Activated CD8-positive, alpha-beta memory T cell treated with anti-CD3 and anti-CD28 coated beads, Interleukin-2, amount 10 ng/mL, durations not matched to agents 7 days and 5 days (primary cell): Measurements from ENCODE around the gene ASGR1. TPM values are rescaled to one million over a fixed set of nuclear protein-coding genes. Genes with fewer than 3 reads are reported as not detected.
"Not testable (repeated sequence)": the region's sequence is repeated elsewhere in the genome, so short reads cannot be mapped to it uniquely, and the experiment has no call there.

Experiments used
- ATAC-seq: fragments of 150-1000 bp; cut with Tn5 transposase; one replicate; pipeline ENCODE4 v1.10.0; 2021; ENCODE audit warnings: moderate library complexity
- CTCF ChIA-PET: fragments of 350-600 bp; sonication (Branson Sonifier 250); formaldehyde crosslinking; loops from one replicate; lab custom pipeline; 2021; ENCODE audit warnings: antibody characterized with exemption; lab: Charles Lee
- DNase-seq: peaks from one replicate; pipeline ENCODE4 v3.0.0-alpha.2; 2020
- H3K27ac Mint-ChIP-seq: one replicate; pipeline ENCODE4 v1.8.0; 2021; ENCODE audit warnings: mild to moderate bottlenecking, mixed read lengths
- H3K27me3 Mint-ChIP-seq: one replicate; pipeline ENCODE4 v1.8.0; 2021; ENCODE audit warnings: mixed read lengths
- H3K36me3 Mint-ChIP-seq: one replicate; pipeline ENCODE4 v1.8.0; 2021; ENCODE audit warnings: mild to moderate bottlenecking, mixed read lengths
- H3K4me1 Mint-ChIP-seq: one replicate; pipeline ENCODE4 v1.8.0; 2021; ENCODE audit warnings: mixed read lengths
- H3K4me3 Mint-ChIP-seq: one replicate; pipeline ENCODE4 v1.8.0; 2021; ENCODE audit warnings: mild to moderate bottlenecking, moderate library complexity, mixed read lengths
- H3K9me3 Mint-ChIP-seq: one replicate; pipeline ENCODE4 v1.8.0; 2022; ENCODE audit warnings: low read depth, mixed read lengths
- total RNA-seq, 2 experiments: library from RNA; stranded (reverse); gene quantifications; one replicate each; pipeline ENCODE4 v1.2.3, GENCODE V29; 2021

The ASGR1 gene
- total RNA-seq, 2 experiments from 2014 or later: 0.35 to 0.38 TPM

DNA sequence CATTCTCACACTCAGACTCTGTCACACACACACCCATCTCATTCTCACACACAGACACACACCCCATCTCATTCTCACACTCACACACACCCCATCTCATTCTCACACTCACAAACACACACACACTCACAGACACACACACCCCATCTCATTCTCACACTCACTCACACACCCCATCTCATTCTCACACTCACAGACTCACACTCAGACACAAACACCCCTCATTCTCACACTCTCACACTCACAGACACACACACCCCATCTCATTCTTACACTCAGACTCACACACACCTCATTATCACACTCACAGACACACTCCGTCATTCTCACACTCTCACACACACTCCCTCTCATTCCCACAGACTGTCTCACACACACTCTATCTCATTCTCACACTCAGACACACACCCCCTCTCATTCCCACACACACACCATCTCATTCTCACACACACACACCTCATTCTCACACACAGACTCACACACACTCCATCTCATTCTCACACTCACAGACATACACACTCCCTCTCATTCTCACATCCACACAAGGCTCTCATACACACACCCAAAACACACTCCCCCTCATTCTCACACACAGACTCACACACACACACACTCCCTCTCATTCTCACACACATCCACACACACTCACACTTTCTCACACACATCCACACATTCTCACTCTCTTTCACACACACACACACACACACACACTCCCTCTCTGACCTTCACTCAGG, 2.9 kb downstream of the ASGR1 start:
- CTCF ChIA-PET: interaction anchor here (1.3 to 3.6 kb wide), 10 partner anchors 9 to 153 kb away, joined by 4 to 41 read pairs (median 8); partner anchors contain the start of genes BCL6B, SLC16A11 and SLC16A13
- H3K27me3 Mint-ChIP-seq: peaks cover 14% of the 10 kb centered on the region
- ATAC-seq (no peak), DNase-seq (no peak)
- H3K4me3 Mint-ChIP-seq: no peak overlapping the region
- H3K9me3 Mint-ChIP-seq: no peaks in the 10 kb centered on the region
- no peak overlapping the region for H3K27ac Mint-ChIP-seq
- peaks cover 9% of the 10 kb centered on the region for H3K4me1 Mint-ChIP-seq
- no peaks in the 10 kb centered on the region for H3K36me3 Mint-ChIP-seq

DNA sequence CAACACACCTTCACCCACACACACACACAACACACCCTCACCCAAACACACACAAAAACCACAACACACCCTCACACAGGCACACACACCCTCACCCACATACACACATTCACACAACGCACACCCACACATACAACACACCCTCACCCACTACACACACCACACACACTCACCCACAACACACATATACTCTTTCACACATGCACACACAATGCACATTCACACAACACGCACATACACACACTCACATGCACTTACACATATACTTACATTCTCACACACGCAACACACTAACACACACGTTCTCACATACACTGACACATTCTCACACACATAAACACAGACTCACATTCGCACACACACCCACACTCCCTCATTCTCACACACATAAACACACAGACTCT, 3.8 kb downstream of the ASGR1 start:
- Mint-ChIP-seq H3K36me3 (no peaks in the 10 kb centered on the region), H3K27me3 (peaks cover 14% of the 10 kb centered on the region), H3K4me3 (no peak overlapping the region), H3K4me1 (peaks cover 9% of the 10 kb centered on the region), H3K9me3 (no peaks in the 10 kb centered on the region), H3K27ac (no peak overlapping the region)
- DNase-seq: no peak
- ATAC-seq: no peak
- CTCF ChIA-PET: no interaction called here

DNA sequence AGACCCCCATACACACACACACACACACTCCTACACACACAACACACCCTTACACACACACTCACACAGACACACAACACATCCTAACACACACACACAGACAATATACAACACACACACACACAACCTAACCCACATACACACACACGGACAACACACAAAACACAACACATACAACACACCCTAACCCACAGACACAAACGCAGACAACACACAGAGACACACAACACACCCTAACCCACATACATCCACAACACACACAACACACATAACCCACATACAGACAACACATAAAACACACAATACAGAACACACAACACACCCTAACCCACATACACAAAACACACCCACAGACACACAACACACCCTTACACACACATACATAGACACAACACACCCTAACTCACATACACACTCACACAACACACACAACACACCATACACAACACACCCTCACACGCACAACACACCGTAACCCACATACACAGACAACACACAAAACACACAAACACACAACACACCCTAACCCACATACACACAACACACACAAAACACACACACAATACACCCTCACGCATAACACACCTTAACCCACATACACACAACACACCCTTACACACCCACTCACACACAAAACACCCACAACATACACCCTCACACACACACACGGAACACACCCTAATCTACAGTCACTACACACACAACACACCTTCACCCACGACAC, 4.4 kb downstream of the ASGR1 start:
- H3K4me1 Mint-ChIP-seq: peaks cover 9% of the 10 kb centered on the region
- H3K4me3 Mint-ChIP-seq: no peak overlapping the region
- CTCF ChIA-PET: interaction anchor here (1.5 to 1.9 kb wide), 2 partner anchors 123 to 129 kb away, joined by 5 to 10 read pairs; no protein-coding TSS in a partner anchor
- ATAC-seq: no peak
- peaks cover 14% of the 10 kb centered on the region for H3K27me3 Mint-ChIP-seq
- DNase-seq: no peak
- no peaks in the 10 kb centered on the region for H3K36me3 Mint-ChIP-seq
- H3K9me3 Mint-ChIP-seq: no peaks in the 10 kb centered on the region
- no peak overlapping the region for H3K27ac Mint-ChIP-seq

DNA sequence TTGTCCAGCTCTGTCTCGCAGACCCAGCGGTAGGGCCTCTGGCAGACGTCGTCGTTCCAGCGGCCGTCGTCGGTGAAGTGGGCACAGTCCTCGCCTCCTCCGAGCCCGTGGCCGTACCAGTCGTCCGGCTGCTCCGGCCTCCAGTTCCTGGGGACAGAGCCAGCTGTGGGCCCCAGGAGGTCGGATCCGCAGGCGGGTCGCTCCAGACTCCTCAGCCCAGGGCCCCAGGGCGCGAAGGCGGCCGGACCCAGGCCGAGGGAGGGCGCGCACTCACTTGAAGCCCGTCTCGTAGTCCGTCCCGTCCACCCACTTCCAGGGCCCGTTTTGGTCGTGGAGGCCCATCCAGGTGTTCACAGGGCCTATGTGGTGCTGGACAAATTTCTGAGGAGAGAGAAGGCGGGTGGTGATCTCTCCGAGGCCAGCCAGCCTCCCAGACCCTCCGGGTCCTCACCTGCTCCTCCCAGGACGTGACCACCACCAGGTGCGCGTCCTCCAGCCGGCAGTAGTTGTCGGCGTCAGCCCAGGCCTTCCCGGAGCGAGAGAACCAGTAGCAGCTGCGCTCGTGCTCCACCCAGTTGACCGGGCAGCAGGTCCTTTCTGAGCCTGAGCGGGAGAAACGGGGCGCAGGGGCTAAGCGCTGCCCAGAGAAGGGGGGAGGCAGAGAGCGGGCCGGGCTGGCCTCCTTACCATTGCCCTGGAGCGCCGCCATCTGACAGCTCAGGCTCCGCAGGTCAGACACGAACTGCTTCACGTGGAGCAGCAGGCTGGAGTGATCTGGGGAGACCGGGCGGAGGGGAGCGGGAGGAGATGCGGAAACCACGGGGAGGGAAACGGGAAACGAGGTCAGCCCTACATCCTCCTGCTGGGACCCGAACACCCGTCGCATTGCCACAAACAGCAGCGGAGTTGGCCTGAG, 5.2 kb downstream of the ASGR1 start:
- peak; percentile 75 for ATAC-seq
- Mint-ChIP-seq H3K9me3 (peaks cover 2% of the 10 kb centered on the region), H3K27me3 (peaks cover 14% of the 10 kb centered on the region), H3K4me1 (peaks cover 11% of the 10 kb centered on the region), H3K27ac (no peak overlapping the region), H3K36me3 (no peaks in the 10 kb centered on the region), H3K4me3 (no peak overlapping the region)
- peak; percentile 78 for DNase-seq
- CTCF ChIA-PET: interaction anchor here (0.7 to 1.9 kb wide), 4 partner anchors 41 to 170 kb away, joined by 3 to 10 read pairs (median 4); no protein-coding TSS in a partner anchor

DNA sequence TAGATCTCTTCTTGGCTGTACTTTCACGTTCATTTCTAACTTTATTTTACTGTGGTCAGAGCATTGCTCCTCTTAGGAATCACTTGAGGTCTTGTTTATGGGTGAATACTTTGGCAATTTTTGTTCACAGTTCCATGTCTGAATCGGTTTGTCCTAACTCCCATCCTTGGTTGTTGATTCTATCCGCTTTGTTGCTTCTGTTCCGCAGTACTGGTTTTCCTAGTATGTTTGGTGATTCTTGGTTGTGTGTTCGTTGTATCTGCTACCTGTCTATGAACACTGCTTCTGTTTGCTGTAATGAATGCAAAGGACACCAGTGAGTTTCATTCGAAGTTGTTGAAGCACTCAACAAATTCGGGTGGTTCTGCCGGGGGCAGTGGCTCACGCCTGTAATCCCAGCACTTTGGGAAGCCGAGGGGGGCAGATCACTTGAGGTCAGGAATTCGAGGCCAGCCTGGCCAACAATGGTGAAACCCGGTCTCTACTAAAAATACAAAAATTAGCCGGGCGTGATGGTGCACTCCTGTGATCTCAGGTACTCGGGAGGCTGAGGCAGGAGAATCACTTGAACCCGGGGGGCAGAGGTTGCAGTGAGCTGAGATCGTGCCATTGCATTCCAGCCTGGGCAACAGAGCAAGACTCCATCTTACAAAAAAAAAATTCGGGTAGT, 6.5 kb downstream of the ASGR1 start:
- peak overlapping the region; percentile 1 for H3K27ac Mint-ChIP-seq
- not testable (repeated sequence) for ATAC-seq, DNase-seq, H3K27me3 Mint-ChIP-seq, H3K36me3 Mint-ChIP-seq, H3K4me1 Mint-ChIP-seq, H3K4me3 Mint-ChIP-seq, H3K9me3 Mint-ChIP-seq
- CTCF ChIA-PET: interaction anchor here (0.7 to 1.9 kb wide), 4 partner anchors 40 to 168 kb away, joined by 3 to 10 read pairs (median 4); no protein-coding TSS in a partner anchor

DNA sequence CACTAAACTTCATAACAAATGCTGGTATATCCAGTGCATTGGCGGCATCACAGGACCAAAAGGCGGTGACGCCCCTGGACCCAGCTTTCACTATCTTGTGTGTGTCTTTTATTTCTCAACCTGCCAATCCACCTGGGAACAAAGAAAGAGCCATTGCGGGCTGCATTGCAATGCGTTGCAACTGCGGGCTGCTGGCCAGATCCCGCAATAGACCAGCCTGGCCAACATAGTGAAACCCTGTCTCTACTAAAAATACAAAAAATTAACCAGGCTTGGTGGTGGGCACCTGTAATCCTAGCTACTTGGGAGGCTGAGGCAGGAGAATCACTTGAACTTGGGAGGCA, 9.6 kb downstream of the ASGR1 start:
- not testable (repeated sequence) for H3K4me1 Mint-ChIP-seq, H3K27ac Mint-ChIP-seq, H3K9me3 Mint-ChIP-seq, H3K36me3 Mint-ChIP-seq, ATAC-seq, H3K27me3 Mint-ChIP-seq, DNase-seq, H3K4me3 Mint-ChIP-seq
- CTCF ChIA-PET: interaction anchor here (0.9 to 1.0 kb wide), 2 partner anchors 117 to 123 kb away, joined by 4 to 5 read pairs; no protein-coding TSS in a partner anchor

DNA sequence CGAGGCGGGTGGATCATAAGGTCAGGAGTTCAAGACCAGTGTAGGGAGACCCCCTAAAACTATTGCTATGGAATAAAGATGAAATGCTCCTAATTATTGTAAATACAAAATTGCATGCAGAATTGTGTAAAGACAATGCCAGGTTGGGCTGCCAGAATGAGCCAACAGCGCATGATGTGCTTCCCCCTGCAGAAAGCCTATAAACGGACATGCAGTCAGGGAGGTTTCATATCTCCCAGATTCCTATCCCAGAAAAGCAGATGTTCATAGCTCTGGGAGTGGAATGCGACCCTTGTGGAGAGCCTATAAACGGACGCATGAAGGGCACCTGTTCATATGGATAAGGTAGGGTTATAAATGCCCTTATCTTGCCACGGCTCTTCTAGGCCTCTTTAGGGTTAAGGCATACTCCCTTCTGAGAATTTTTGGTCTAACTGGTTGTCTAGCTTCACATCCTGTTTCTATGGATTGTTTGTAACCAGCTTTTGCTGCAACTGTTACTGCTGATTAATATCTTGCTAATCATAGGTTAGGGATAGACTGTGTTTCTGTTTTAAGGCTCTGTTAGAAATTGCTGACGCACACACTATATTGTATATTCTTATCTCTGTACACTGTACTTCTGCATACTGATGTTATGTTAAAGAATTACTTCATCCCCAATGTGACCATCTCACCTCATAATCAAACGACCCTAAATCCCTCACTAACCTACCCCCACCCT, 10.2 kb downstream of the ASGR1 start:
- H3K4me1 Mint-ChIP-seq, H3K27ac Mint-ChIP-seq, H3K36me3 Mint-ChIP-seq, DNase-seq, CTCF ChIA-PET, H3K9me3 Mint-ChIP-seq, H3K4me3 Mint-ChIP-seq, H3K27me3 Mint-ChIP-seq, ATAC-seq: not testable (repeated sequence)

DNA sequence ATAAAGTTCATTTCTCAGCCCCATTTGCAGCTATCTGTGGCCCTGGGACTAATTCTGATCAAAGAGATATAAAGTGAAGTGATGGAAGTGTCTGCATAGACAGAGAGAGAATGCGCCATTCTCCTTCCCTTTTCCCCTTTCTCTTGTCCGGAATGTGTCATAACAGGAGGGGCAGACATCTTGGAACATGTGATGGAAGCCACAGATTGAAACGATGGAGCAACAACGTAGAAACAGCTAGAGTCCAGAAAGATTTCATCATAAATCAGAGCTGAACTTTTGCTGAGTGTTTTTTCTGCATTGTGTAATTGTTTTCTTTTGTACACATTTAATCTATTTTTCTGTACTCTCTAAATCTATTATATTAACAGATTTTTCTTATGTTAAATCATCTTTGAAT, 11.3 kb downstream of the ASGR1 start:
- no peaks in the 10 kb centered on the region for H3K36me3 Mint-ChIP-seq
- CTCF ChIA-PET: interaction anchor here (1.9 kb wide), 1 partner anchor 9 kb away, joined by 9 read pairs; no protein-coding TSS in a partner anchor
- peaks cover 1% of the 10 kb centered on the region for H3K4me1 Mint-ChIP-seq
- ATAC-seq (no peak), DNase-seq (no peak)
- H3K27me3 Mint-ChIP-seq: peaks cover 2% of the 10 kb centered on the region
- no peak overlapping the region for H3K4me3 Mint-ChIP-seq
- H3K9me3 Mint-ChIP-seq: peaks cover 2% of the 10 kb centered on the region
- H3K27ac Mint-ChIP-seq: no peak overlapping the region

DNA sequence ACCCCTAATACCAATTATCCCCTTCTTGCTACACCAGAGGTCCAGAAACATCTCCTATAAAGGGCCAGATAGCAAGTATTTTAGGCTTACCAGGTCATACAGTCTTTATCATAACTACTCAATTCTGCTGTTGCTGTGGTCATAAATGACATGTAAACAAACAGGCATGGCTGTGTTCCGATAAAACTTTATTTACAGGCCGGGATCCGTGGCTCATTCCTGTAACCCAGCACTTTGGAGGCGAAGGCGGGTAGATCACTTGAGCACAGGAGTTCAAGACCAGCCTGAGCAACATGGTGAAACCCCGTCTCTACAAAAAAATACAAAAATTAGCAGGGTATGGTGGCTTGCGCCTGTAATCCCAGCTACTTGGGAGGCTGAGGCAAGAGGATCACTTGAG, 12.3 kb downstream of the ASGR1 start:
- Mint-ChIP-seq H3K4me1 (peaks cover 1% of the 10 kb centered on the region), H3K4me3 (no peak overlapping the region), H3K27ac (no peak overlapping the region), H3K9me3 (peaks cover 2% of the 10 kb centered on the region), H3K36me3 (no peaks in the 10 kb centered on the region), H3K27me3 (peaks cover 2% of the 10 kb centered on the region)
- DNase-seq (no peak), ATAC-seq (no peak)
- CTCF ChIA-PET: interaction anchor here (0.6 to 1.9 kb wide), 2 partner anchors 10 to 169 kb away, joined by 3 to 9 read pairs; no protein-coding TSS in a partner anchor

DNA sequence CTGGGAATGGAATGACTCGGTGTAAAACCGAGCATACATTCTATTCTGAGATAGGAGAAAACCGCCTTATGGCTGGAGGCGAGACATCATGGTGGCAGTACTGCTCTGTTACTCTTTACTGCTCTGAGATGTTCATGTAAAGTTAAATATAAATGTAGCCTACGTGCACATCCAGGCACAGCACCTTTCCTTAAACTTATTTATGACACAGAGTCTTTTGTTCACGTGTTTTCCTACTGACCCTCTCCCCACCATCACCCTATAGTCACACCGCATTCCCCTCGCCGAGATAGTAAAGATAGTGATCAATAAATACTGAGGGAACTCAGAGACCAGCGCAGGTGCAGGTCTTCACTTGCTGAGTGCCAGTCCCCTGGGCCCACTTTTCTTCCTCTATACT, 19.6 kb downstream of the ASGR1 start:
- H3K9me3 Mint-ChIP-seq, DNase-seq, H3K4me3 Mint-ChIP-seq, H3K36me3 Mint-ChIP-seq, ATAC-seq, H3K27ac Mint-ChIP-seq, CTCF ChIA-PET, H3K4me1 Mint-ChIP-seq: not testable (repeated sequence)
- peaks cover 23% of the 10 kb centered on the region for H3K27me3 Mint-ChIP-seq

DNA sequence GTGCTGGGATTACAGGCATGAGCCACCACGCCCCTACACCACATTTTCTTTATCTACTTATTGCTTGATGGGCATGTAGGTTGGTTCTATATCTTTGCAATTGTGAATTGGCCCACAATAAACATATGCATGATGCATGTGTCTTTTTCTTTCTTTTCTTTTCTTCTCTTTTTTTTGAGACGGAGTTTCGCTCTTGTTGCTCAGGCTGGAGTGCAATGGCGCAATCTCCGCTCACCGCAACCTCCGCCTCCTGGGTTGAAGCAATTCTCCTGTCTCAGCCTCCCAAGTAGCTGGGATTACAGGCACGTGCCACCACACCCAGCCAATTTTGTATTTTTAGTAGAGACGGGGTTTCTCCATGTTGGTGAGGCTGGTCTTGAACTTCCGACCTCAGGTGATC, 20.7 kb downstream of the ASGR1 start:
- CTCF ChIA-PET, H3K4me1 Mint-ChIP-seq, H3K9me3 Mint-ChIP-seq, H3K27ac Mint-ChIP-seq, H3K36me3 Mint-ChIP-seq, DNase-seq, ATAC-seq, H3K4me3 Mint-ChIP-seq: not testable (repeated sequence)
- peaks cover 31% of the 10 kb centered on the region for H3K27me3 Mint-ChIP-seq

DNA sequence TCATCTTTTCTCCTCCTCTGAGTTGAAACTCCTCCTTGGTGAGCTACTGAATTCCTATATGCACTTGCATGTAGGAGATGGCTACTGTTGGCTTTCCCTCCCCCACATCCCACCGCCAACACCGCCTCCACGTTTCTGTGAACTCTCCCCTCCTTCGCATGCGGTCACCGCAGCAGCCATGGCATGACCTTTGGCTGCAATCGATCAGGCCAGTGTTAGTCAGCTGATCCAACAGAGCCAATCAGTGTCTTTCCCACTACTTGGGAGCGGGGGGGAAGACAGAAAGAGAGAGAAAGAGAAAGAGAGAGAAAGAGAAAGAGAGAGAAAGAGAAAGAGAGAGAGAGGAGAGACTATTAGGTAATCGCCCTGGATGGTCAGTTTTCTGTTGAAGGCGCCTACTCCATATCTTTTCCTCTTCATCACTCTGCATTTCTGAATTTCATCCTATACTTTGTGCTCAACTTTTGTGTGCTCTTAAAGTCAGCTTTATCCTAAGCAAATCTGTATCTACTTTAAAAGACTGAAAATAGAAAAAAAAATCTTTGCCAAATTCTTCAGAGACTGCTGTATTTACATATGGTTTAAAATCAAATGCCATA, 22.7 kb downstream of the ASGR1 start:
- no peaks in the 10 kb centered on the region for H3K36me3 Mint-ChIP-seq
- peaks cover 40% of the 10 kb centered on the region for H3K27me3 Mint-ChIP-seq
- no peaks in the 10 kb centered on the region for H3K4me1 Mint-ChIP-seq
- CTCF ChIA-PET: interaction anchor here (1.1 kb wide), 2 partner anchors 9 to 20 kb away, joined by 3 to 4 read pairs; no protein-coding TSS in a partner anchor
- no peak overlapping the region for H3K27ac Mint-ChIP-seq
- no peaks in the 10 kb centered on the region for H3K9me3 Mint-ChIP-seq
- no peak overlapping the region for H3K4me3 Mint-ChIP-seq
- no peak for ATAC-seq
- no peak for DNase-seq
